WTC11 (cell line): ENCODE data around the gene CADM4.

Experiments used
- CBFB ChIP-seq: sonication (generic); formaldehyde crosslinking; IDR thresholded peaks from 2 replicates; pipeline ENCODE4 v1.8.1; 2022; ENCODE audit warnings: mild to moderate bottlenecking, low read depth, missing genetic modification reagents
- CREB1 ChIP-seq: sonication (generic); formaldehyde crosslinking; IDR thresholded peaks from 2 replicates; pipeline ENCODE4 v1.8.0; 2023; ENCODE audit warnings: mild to moderate bottlenecking, missing genetic modification reagents
- CTCF ChIP-seq: fragments of 200-600 bp; IDR thresholded peaks from 2 replicates; pipeline ENCODE4 v1.8.0; 2022; ENCODE audit warnings: antibody characterized with exemption
- FOXJ3 ChIP-seq: sonication (generic); formaldehyde crosslinking; IDR thresholded peaks from 2 replicates; pipeline ENCODE4 v1.9.0; 2021; ENCODE audit warnings: missing genetic modification reagents, mild to moderate bottlenecking, borderline replicate concordance
- HMGA2 ChIP-seq: fragments of 250-450 bp; sonication (Bioruptor Pico); IDR thresholded peaks from 2 replicates; pipeline ENCODE4 v1.4.0; 2021; ENCODE audit warnings: mild to moderate bottlenecking, moderate library complexity
- MAX ChIP-seq: sonication (generic); formaldehyde crosslinking; IDR thresholded peaks from 2 replicates; pipeline ENCODE4 v1.8.0; 2022; ENCODE audit warnings: mild to moderate bottlenecking, missing genetic modification reagents
- NR1H2 ChIP-seq: sonication (generic); formaldehyde crosslinking; IDR thresholded peaks from 2 replicates; pipeline ENCODE4 v1.9.0; 2021; ENCODE audit warnings: mild to moderate bottlenecking, moderate library complexity, missing genetic modification reagents
- TCF7 ChIP-seq: sonication (generic); formaldehyde crosslinking; IDR thresholded peaks from 2 replicates; pipeline ENCODE4 v1.8.0; 2022; ENCODE audit warnings: mild to moderate bottlenecking, low read depth, missing genetic modification reagents, moderate library complexity
- TP53 ChIP-seq: sonication (generic); formaldehyde crosslinking; IDR thresholded peaks from 2 replicates; pipeline ENCODE4 v1.8.1; 2023; ENCODE audit warnings: mild to moderate bottlenecking, missing genetic modification reagents
- ZNF232 ChIP-seq: sonication (generic); formaldehyde crosslinking; IDR thresholded peaks from 2 replicates; pipeline ENCODE4 v1.8.0; 2022; ENCODE audit warnings: mild to moderate bottlenecking, missing genetic modification reagents
- ZNF416 ChIP-seq: fragments of 250-450 bp; sonication (Bioruptor Pico); IDR thresholded peaks from 2 replicates; pipeline ENCODE4 v1.9.0; 2021; ENCODE audit warnings: mild to moderate bottlenecking, inconsistent platforms
- TF ChIP-seq, protein P1 (sequence below): sonication (generic); formaldehyde crosslinking; IDR thresholded peaks from 2 replicates; pipeline ENCODE4 v1.8.1; 2022; ENCODE audit warnings: missing genetic modification reagents, borderline replicate concordance

GRCh38 chr19:43609872-43610271 lies 29.8 kb downstream of the CADM4 start:
- TF ChIP-seq CTCF (no peak), CBFB (CRISPR knock-in tag) (no peak), MAX (CRISPR knock-in tag) (no peak), CREB1 (CRISPR knock-in tag) (no peak), FOXJ3 (CRISPR knock-in tag) (no peak), TP53 (CRISPR knock-in tag) (no peak), NR1H2 (CRISPR knock-in tag) (no peak), TCF7 (CRISPR knock-in tag) (no peak), ZNF232 (CRISPR knock-in tag) (no peak), ZNF416 (CRISPR knock-in tag) (no peak), HMGA2 (CRISPR knock-in tag) (no peak)
- TF ChIP-seq, protein P1, sequence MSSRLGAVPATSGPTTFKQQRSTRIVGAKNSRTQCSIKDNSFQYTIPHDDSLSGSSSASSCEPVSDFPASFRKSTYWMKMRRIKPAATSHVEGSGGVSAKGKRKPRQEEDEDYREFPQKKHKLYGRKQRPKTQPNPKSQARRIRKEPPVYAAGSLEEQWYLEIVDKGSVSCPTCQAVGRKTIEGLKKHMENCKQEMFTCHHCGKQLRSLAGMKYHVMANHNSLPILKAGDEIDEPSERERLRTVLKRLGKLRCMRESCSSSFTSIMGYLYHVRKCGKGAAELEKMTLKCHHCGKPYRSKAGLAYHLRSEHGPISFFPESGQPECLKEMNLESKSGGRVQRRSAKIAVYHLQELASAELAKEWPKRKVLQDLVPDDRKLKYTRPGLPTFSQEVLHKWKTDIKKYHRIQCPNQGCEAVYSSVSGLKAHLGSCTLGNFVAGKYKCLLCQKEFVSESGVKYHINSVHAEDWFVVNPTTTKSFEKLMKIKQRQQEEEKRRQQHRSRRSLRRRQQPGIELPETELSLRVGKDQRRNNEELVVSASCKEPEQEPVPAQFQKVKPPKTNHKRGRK (CRISPR knock-in tag): no peak
